DMS53 treated with DMSO at 0.1 percent for 48 hours (cell line): Measurements from ENCODE around the gene ZDHHC22.

ENCODE experiments used
- DNase-seq: peaks from one replicate; lab custom pipeline; 2025; ENCODE audit not compliant: unreplicated experiment; lab: John Stamatoyannopoulos, UW

Gene ZDHHC22

GRCh38 chr14:77106666-77107065 lies 34.9 kb downstream of the ZDHHC22 start:
- no peak for DNase-seq

GRCh38 chr14:77105145-77105939 lies 36.2 kb downstream of the ZDHHC22 start:
- DNase-seq = no peak

- DNase-seq = no peak
Observed at GRCh38 chr14:77104393-77104792, 37.2 kb downstream of the ZDHHC22 start.

- no peak for DNase-seq
Observed at GRCh38 chr14:77103951-77104350, 37.6 kb downstream of the ZDHHC22 start.

GRCh38 chr14:77103475-77103874 lies 38.1 kb downstream of the ZDHHC22 start:
- DNase-seq = no peak

- DNase-seq = no peak
Observed at GRCh38 chr14:77102154-77102553, 39.4 kb downstream of the ZDHHC22 start.

GRCh38 chr14:77100961-77101360 lies 40.6 kb downstream of the ZDHHC22 start:
- DNase-seq = no peak

- no peak for DNase-seq
Observed at GRCh38 chr14:77099425-77100167, 42.0 kb downstream of the ZDHHC22 start.

GRCh38 chr14:77098529-77099353 lies 42.9 kb downstream of the ZDHHC22 start:
- DNase-seq = no peak

GRCh38 chr14:77097700-77098528 lies 43.7 kb downstream of the ZDHHC22 start, which contains the start of gene CIPC:
TSS of gene CIPC (plus strand) at chr14:77098258. CDS start at chr14:77105709, 7,451 bp downstream.
- peak; percentile 90 for DNase-seq

- no peak for DNase-seq
Observed at GRCh38 chr14:77097006-77097699, 44.4 kb downstream of the ZDHHC22 start.

- DNase-seq = peak; percentile 42
Observed at GRCh38 chr14:77094672-77095284, 46.8 kb downstream of the ZDHHC22 start.

GRCh38 chr14:77092676-77093075 lies 48.9 kb downstream of the ZDHHC22 start:
- no peak for DNase-seq

GRCh38 chr14:77091518-77091917 lies 50.1 kb downstream of the ZDHHC22 start:
- DNase-seq = no peak

GRCh38 chr14:77088645-77089044 lies 52.9 kb downstream of the ZDHHC22 start:
- DNase-seq = no peak

- DNase-seq = peak; percentile 87
Observed at GRCh38 chr14:77088219-77088618, 53.4 kb downstream of the ZDHHC22 start.

GRCh38 chr14:77087631-77088030 lies 54.0 kb downstream of the ZDHHC22 start:
- no peak for DNase-seq

GRCh38 chr14:77086951-77087350 lies 54.6 kb downstream of the ZDHHC22 start:
- no peak for DNase-seq

GRCh38 chr14:77086017-77086727 lies 55.4 kb downstream of the ZDHHC22 start:
- peak; percentile 40 for DNase-seq
